ENCODE measurements around the gene TCEANC2. TPM values are rescaled to one million over a fixed set of nuclear protein-coding genes. Genes with fewer than 3 reads are reported as not detected.

TCEANC2 gene
- total and polyA plus RNA-seq, 2 donors (not counting 3 experiments of a cell fraction or from before 2014, with no cell fraction given), result 3.2 to 6.1 TPM

DNA sequence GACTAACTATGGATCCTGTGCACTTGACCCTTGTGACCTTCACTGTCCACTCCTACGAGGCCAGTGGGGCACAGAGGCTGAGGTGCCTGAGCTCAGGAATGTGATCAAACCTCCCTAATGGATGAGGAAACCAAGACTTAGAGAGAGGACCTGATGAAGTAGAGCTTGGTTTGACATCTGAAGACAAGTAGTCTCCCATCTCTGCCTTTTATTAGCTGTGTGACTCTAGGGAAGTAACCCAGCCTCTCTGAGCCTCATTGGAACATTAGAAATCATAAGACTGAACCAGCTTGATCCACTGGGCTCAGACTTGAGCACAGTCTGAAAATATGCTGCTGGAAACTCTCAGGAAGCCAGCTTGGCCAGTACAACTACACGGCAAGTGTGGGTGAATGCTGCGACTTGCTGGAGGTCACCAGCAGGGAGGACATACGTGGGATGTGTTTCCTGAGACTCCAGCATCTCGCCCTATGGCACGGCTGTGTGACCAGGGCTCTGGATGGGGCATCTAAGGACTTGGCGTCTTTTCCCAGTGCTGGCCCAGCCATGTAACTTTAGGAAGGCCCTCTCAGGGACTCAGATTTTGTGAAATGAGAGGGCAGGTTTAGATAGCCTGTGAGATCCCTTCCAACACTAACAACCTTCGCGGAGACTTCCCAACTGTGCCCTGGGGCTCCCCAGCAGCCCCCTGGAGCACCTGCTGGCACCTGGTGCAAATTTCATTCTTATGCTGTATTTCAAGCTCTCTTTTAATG is 88.9 kb downstream of the TCEANC2 start:
- H3K27me3 ChIP-seq (ENCODE audit: control insufficient read depth in 2 of 2, insufficient read depth in 2 of 2, low read length in 2 of 2), result peaks cover 0 to 2% of the 10 kb centered on the region in 2 experiments
- peaks cover 13% of the 10 kb centered on the region for H3K4me1 ChIP-seq (ENCODE audit: control insufficient read depth, extremely low read depth, insufficient read depth, low read length)
- H3K79me2 ChIP-seq (ENCODE audit: control insufficient read depth, insufficient read depth, low read length), result no peaks in the 10 kb centered on the region
- no TSS peak for BruUV-seq (replicated peaks)
- no peak overlapping the region for H3K9ac ChIP-seq (replicated peaks; ENCODE audit: extremely low read depth, insufficient read depth, low read length)
- DNase-seq (ENCODE audit: low read depth, low spot score) (no peak), FAIRE-seq (no peak)
- no peak overlapping the region for H3K27ac ChIP-seq (ENCODE audit: insufficient read depth, low read depth, low read length)
- H3K9me3 ChIP-seq (replicated peaks; ENCODE audit: control insufficient read depth, insufficient read depth, low read length), result no peaks in the 10 kb centered on the region
- TF ChIP-seq JUN (IDR thresholded peaks at IDR 0.05; ENCODE audit: borderline replicate concordance, insufficient read depth, insufficient read length, low read depth) (no peak), EZH2 (IDR thresholded peaks at IDR 0.05; ENCODE audit: borderline replicate concordance, low read depth, low read length, severe bottlenecking) (no peak), POLR2AphosphoS5 (IDR thresholded peaks at IDR 0.05; ENCODE audit: insufficient read depth, low read depth, low read length) (no peak), FOS (IDR thresholded peaks at IDR 0.05; ENCODE audit: borderline replicate concordance, insufficient read depth, low read length) (no peak), MYC (IDR thresholded peaks at IDR 0.05; ENCODE audit: low read depth, low read length) (no peak), POLR2A (IDR thresholded peaks at IDR 0.05; ENCODE audit: low read depth, low read length) (no peak), GATA2 (IDR thresholded peaks at IDR 0.05; ENCODE audit: insufficient read depth, insufficient read length, low read depth, low read length) (no peak)
- TF ChIP-seq, protein P1, sequence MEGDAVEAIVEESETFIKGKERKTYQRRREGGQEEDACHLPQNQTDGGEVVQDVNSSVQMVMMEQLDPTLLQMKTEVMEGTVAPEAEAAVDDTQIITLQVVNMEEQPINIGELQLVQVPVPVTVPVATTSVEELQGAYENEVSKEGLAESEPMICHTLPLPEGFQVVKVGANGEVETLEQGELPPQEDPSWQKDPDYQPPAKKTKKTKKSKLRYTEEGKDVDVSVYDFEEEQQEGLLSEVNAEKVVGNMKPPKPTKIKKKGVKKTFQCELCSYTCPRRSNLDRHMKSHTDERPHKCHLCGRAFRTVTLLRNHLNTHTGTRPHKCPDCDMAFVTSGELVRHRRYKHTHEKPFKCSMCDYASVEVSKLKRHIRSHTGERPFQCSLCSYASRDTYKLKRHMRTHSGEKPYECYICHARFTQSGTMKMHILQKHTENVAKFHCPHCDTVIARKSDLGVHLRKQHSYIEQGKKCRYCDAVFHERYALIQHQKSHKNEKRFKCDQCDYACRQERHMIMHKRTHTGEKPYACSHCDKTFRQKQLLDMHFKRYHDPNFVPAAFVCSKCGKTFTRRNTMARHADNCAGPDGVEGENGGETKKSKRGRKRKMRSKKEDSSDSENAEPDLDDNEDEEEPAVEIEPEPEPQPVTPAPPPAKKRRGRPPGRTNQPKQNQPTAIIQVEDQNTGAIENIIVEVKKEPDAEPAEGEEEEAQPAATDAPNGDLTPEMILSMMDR (IDR thresholded peaks at IDR 0.05; ENCODE audit: extremely low read depth in 1 of 2, insufficient read depth in 1 of 2, low read depth in 1 of 2, low read length in 2 of 2), result no peak
- TF ChIP-seq, protein P2, sequence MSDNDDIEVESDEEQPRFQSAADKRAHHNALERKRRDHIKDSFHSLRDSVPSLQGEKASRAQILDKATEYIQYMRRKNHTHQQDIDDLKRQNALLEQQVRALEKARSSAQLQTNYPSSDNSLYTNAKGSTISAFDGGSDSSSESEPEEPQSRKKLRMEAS (IDR thresholded peaks at IDR 0.05; ENCODE audit: insufficient read depth, insufficient read length), result no peak
- no peaks in the 10 kb centered on the region for H3K9me1 ChIP-seq (replicated peaks; ENCODE audit: control insufficient read depth, extremely low read depth, insufficient read depth, low read length)
- ChIA-PET POLR2A (no interaction called here), CTCF (no interaction called here)
- no peaks in the 10 kb centered on the region for H4K20me1 ChIP-seq (replicated peaks; ENCODE audit: control insufficient read depth, extremely low read depth, insufficient read depth, low read length)
- no peak overlapping the region for H3K4me3 ChIP-seq (replicated peaks in 1 of 3; ENCODE audit: insufficient read depth in 1 of 3, low read depth in 1 of 3, low read length in 3 of 3)
- no peak overlapping the region for H3K4me2 ChIP-seq (ENCODE audit: insufficient read depth, low read length)
- H3K36me3 ChIP-seq (ENCODE audit: control insufficient read depth in 2 of 2, extremely low read depth in 1 of 2, insufficient read depth in 2 of 2, low read length in 2 of 2), result no peaks in the 10 kb centered on the region
- H2AFZ ChIP-seq (ENCODE audit: low read depth, low read length), result no peak overlapping the region
- dilution Hi-C loops (cut with MboI; ENCODE audit: extremely low pct_ligation_motif_present, low sequenced_read_pairs), result no loop called here
- intact Hi-C loops (cut with micrococcal nuclease), result no loop called here
